EH (cell line): ENCODE measurements around the gene CCNY.

Experiments
- DNase-seq: peaks from one replicate; pipeline ENCODE4 v3.0.0-alpha.2; 2015; ENCODE audit warnings: low read depth

CCNY gene

DNA sequence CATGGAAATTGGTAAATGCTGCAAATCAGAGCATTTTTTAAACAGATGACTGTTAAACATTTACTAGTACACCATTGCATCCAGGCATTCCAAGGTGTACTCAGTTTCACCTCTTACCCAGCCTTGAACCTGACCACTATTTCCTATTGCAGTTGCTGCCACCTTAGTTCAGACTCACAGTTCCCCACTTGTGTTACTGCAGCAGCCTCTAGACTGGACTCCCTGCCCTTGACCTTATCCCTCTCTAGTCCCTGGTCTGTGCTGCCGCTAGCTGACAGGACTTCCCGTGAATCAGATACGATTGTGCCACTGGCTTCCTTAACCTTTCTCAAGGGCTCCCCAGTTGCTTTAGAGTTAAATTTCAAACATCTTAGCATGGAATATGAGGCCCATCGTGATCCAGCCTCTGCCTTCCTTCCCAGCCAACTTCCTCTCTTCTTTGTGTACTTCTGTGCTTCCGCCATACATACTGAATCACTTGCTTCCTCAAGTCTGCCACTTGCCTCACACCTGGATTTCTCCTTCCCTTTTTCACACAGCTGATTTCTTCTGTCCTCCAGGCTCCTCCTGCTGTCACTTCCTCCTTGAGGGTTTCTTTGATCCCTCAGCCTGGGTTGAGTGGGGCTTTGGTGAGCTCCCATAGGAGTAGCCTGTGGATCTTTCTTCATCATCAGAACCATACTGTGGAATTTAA is 150.1 kb downstream of the CCNY start:
- no peak for DNase-seq

DNA sequence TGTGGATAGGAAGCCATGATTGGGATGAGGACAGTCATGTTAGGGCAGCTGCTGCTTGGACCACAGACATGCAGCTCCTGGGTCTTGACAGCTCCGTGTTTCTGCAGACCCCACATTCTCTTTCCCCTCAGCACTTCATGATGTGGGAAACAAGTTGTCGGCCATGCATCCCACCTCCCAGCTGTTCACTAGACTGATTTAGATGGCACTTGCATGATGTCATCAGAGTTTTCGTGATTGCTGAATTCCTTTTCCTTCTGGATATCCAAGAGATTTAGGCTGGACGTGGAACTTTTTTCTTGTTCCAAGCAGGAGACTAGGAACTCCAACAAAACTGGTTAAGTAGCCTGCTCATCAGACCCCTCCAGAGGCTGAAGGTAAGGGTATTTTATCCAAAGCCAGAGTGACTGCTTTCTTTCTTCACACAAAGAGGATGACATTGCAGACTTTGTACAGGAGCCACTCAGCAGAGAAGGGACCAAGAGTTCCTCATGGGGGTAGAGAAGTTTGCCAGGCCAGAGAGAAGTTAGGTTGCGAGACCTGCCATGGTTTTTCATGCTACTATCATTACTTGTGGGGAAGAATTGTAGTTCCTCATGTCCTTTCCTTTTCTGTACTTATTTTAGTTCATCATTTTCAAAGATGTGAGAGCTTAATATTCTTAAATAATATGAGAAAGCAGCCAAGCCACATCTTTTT is 151.2 kb downstream of the CCNY start:
- DNase-seq = no peak

DNA sequence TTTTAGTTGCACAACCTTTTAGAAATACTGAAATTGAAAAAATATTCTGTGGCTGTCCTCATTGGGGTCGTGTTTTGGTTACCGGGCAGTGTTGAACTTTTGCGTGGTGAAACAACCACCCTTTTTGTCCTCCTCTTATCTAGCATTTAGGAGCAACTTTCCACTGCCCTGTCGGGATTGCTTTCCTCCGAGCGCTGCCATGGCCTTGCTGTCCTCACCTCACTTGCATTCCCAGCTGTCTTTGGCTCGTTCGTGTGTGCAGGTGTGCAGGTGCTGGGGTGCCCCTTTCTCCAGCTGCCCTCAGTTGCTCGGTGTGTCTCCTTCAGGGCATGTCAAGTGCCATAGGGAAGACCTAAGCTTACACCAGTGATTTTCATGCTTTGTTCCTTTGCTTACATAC is 151.9 kb downstream of the CCNY start:
- DNase-seq = no peak

DNA sequence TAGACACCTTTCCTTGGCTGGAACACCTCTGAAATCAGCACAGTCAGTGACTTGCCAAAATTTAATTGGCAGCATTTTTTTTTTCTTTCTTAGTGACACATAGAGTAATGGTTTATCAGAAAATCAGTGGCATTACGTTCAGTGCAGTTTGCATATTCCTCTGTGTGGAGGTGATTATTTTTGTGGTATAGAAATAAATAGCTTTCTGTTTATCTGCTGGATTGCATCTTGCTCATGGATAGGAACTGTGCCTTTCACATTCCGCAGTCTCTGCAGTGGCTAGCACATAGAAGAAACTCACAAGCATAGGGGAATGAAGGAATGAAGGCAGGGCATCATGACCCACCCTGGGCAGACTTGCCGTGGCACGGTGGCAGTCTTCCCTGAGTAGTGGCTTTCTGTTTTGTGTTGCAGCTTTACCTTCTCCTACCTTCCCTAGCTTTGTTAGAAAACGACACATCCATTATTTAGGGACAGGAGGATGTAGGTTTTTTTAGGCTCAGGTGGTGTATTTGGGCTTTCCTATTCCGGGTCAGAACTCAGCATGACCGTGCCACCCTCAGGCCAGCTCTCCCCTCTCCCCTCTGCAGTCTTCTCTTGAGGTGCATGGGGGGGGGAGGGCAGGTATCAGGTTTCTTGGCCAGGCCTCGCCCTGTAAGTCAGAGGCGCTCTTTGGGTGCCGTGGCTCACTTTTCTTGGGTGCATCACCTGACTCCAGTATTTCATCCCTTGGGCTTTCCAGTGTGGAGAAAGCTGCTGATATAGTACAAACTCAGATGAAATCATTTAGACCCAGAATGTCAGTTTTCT is 156.3 kb downstream of the CCNY start:
- no peak for DNase-seq

DNA sequence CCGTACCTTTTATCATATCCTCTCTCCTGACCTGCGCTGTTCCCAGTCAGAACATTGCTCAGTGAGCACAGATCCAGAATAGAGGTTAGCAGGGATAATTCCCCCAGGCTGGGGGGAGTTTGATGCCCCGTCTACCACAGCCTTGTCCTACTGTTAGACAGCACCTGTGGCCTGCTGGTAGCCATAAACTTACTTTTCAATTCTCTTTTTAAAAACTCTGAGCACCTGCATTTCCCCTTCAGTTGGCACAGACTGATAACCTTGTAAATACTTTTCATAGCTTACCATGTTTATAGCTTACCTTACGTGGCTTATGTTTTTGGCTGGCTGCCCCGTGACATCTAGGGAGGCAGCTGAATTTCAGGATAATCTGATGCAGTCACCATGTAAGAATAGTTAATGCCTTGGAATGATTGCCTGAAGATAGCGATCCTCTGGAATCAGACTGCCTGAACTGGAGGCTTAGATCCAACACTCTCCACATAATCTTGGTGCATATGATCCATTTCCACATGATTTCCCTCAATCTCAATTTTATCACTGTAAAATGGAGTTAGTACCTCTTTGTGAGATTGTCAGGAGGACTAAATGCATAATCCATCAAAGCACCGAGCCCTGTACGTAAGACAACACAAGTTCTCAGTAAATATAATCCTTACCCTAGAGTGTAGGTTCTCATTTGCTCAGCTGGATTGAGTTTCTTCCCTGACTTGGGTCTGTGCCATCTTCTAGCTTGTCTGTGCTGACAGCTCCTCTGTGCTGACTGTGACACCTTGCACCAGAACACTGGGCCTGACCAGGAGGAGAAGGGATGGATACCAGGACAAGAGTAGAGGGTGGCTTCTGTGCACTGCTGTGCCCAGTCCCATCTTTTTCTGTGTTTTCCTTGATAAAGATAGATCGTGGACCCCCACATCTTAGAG is 157.1 kb downstream of the CCNY start:
- DNase-seq = peak; percentile 7

DNA sequence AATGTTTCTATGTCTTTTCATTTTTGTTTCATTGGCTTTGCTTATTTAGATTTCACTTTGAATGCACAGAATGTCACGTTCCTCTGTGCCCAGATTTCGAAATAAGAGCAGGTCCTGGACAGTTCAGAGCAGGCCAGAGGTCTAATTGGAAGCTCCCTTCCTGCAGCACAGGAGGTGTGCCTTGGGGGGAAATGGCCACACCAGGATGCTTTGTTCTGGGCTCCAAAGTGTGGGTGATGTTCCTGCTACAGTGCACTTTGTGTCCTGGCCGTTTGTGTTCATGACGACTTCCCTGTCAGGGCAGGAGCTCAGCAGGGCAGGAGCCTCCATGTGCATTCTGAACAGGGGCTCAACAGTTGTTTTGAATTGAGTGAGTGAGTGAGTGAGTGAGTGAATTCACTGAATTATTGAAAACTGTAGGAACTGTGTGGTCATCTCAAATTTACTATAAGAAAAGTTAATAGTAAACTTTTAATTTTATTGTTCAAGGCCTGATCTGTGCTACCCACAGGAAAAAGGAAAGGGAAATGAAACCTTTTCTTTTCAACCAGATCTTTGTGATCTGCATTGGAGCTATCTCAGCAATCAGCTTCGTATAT is 159.3 kb downstream of the CCNY start:
- DNase-seq = peak; percentile 62

DNA sequence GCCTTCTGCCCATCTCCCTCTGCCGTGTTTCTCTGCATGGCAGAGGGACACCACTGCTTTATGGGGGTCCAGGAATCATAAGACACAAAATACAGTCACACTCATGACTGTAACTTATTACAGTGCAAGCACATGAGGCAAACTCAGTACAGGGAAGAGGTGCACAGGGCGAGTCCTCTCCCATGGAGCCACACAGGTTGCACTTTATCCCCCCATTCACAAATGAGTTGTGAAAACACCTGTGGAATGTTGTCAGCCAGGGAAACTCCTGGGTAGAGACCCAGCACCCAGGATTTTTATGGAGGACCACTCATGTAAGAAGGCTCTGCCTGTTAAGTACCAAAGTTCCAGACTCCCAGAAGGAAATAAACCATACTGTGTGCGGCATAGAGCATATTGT is 161.6 kb downstream of the CCNY start:
- DNase-seq = no peak

DNA sequence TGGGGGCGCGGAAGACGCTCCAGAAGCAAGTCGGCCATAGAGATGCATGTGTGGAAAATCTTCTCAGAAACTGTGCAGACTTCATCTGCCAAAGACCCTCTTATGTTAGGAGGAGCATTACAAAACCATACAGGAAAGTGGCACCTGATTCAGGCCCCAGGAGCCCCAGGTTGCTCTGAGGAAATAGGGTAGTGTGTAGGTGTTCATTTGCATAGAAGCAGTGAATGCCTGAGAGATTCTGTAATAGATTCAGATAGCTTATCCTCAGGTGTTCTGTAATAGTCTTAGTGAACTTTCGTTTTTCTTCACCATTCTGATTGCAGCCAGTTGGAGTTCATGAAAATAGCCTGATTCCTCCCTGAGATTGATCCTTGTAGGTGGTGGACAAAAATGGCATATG is 162.4 kb downstream of the CCNY start:
- no peak for DNase-seq

DNA sequence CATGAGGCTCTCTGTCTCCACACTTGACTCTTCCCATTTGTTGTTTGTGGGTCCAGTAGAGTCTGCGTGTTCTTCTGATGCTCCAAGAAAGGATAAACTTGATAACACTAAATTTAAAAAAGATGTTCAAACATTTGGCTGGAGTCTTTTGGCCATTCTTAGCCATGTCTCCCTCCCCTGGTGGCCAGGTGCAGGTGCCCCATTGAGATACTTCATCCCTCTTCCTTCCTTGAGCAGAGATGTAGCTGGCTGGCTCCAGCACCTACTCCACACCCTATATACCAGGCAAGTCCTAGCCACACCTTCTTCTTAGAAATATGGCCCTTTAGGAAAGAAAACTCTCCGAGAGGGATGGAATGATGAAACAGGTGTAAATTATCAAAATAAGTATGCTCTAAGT is 165.6 kb downstream of the CCNY start:
- DNase-seq = no peak

DNA sequence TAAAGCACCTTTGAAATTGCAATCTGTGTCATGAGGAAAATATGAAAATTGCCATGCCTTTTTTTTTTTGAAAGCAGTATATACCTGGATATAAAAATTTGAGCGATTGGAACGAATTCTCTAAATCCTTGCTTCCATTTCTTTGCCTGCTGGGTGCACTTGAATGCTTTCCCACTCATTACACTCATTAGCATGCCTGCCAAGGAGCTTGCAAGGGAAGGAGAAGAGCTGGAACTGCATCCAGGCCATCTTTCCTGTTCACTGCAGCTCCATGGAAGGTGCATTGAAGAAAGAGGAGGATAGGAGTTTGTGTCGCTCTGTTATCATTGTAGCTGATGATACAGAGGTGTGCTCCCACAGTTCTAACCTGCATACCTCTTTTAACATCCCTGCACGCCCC is 166.4 kb downstream of the CCNY start:
- DNase-seq = no peak

DNA sequence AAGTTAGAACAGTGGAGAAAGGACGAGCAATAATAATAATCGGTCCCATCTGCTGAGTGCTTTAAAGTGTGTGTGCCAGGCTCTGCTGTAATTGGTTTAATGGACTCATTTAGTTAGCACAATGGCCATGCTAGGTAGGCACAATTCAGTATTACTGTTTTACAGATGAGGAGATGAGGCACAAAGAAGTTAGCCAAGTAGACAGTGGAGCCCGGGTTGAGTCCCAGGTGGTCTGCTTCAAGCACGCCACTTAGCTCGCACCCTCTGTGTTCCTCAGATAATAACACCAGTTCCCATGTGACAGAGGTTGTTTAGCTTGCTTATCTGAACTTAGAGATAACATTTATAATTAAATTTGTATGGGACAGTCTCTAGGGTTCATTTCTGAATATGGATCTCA is 167.3 kb downstream of the CCNY start:
- no peak for DNase-seq

DNA sequence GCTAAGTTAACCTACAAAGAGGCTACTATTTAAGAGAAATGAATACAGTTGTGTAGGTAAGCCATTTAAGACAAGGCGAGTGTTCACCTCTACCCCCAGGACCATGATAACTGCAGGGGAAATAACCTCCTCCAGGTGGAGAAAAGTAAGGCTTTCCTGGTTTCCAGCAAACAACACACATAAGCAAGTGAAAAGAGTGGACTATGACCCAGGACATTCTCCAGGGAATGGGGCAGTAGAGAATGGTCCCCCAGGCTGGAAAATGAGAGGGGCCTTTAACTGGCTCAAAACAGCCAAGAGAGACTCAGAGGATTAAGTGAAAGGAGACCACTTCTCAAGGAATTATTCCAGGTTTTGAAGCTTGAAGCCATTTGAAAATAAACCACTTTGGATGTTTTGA is 167.8 kb downstream of the CCNY start:
- no peak for DNase-seq

DNA sequence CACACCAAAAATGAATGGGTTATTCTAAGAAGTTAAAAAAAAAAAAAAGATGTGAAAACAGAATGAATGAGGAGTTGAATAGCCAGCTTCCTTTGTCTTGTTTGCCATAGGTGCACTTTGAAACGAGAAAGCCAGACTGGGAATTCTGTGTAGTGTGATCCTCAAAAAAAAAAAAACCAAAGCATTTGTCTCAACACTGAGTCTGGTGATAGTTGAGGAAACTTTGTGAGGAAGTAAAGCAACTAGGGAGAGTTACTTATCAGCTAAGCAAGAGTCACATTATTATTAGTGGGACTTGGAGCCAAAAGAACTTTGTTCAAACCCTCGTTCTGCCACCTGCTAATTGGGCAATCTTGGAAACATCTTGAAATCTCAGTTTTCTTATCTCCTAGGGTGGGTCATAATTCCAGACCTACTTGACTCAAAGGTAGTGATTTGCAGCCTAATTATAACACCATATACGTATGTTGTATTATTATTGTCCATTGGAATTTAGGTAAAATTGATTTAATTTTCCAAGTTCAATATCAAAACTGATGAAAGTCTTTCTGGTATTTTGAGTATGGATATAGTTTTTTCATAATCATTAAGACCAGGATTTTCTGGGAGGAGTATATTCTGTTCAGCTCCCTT is 169.0 kb downstream of the CCNY start:
- DNase-seq = no peak

DNA sequence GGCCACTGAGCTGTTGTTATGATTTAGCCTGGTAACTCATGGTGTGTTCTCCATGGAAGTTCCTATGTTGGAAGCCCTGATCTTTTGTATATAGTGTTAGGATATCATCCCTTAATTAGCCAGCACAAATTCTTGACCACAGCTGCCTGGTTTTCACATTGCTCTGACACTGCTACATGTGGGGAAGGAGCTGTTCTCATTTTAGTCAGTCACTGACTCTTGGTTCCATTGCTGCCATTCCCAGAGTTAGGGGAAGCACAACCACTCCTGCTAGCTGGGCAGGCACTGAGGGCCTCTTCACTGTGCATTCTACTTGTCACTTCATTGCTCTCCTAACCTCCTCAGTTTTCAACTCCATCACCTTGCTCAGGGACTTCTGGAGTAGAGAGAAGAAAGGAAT is 170.4 kb downstream of the CCNY start:
- DNase-seq = no peak

DNA sequence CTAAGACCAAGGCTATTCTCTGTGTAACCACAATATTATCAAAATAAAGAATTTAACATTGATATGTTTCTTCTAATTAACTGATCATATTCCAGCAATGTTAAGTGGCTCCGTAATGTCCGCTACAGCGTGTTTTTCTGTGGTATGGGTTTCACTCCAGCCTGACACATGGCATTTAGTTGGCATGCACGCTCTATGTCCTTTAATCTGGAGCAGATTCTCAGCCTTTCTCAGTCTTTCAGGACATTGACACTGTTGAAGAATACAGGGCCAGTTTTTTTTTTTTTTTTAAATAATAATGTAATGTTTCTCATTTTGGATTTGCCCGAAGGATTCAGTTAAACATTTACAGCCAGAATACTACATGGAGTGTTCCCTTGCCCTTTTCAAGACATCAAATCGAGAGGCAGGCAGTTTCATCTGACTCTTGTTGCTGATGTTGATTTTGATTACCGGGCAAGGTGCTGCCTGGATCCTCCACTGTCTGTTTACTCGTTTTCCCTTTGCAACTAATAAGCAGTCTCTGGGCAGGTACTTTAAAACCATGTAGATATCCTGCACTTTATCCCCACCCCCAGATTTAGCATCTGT is 171.3 kb downstream of the CCNY start:
- DNase-seq = no peak

DNA sequence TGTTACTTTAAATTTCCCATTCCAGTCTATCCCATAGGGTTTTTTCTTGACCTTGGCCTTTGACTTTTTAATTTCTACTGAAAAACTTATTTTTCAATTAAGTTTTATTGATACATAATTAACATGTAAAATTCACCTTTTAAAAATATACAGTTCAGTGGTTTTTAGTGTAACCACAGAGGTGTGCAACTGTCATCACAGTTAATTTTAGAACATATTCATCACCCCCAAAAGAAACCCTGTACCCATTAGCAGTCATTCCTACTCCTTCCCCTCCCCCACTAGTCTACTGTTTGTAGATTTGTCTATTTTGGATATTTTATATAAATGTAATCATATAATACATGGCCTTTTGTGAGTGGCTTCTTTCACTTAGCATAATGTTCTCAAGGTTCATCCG is 172.3 kb downstream of the CCNY start:
- DNase-seq = no peak

DNA sequence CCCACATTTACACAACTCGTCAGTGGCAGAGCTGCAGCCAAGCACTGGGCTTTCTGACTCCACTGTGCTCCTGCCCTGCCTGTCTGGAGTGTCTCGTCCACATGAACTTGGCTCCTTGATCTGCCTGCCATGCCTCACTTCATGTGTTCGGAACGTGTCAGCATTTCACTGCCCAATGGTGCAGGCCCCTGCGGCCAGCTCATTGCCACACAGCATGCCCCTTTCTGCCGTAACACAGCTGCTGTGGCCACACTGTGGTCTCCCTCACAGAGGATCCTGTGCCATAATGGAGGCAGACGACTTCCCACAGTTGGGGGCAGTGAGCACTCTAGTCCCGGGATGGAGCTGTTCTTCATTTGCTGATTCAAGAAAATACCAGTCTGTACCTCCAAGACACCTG is 174.6 kb downstream of the CCNY start:
- DNase-seq = no peak

DNA sequence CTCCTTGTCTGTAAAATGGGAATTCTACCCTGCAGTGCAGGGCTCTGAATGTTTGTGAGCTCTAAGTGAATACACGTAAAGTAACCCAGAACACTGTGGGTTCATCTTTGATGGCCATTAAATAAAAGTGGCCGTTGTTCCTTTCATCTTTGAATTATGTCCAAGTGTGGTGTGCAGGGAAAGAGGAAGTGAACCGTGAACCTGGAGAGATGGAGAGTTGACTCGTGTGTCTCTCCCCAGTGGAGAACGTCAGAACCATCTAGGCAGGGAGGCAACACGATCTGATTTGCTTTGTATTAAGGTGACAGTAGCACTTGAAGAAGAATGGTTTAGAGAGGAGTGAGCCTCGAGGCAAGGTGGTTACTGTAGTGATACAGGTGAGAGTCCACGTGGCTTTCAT is 175.3 kb downstream of the CCNY start:
- no peak for DNase-seq

DNA sequence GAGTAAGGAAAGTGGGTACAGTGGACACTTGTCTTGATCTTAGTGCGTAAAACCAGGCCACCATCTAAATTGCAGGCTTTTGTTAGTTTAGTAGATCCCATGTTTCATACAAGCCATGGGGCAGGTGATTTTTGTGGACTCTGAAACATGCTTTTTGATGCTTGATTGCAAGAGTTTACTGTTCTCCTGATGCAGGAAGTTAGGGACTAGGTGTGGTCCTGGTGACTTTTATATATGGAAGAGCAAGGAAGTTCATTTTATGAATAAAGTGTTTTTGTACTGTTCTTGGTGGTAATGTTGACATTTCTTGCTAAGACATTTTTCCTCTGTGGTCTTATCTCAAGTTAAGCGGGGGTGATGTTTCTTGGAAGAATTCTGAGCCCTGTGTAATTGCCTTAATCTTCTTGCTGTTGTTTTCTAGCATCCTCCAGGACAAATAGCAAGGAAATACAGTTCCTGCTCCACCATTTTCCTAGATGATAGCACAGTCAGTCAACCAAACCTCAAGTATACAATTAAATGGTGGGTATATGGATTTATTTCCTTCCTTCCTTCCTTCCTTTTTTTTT is 179.9 kb downstream of the CCNY start:
- DNase-seq = no peak

DNA sequence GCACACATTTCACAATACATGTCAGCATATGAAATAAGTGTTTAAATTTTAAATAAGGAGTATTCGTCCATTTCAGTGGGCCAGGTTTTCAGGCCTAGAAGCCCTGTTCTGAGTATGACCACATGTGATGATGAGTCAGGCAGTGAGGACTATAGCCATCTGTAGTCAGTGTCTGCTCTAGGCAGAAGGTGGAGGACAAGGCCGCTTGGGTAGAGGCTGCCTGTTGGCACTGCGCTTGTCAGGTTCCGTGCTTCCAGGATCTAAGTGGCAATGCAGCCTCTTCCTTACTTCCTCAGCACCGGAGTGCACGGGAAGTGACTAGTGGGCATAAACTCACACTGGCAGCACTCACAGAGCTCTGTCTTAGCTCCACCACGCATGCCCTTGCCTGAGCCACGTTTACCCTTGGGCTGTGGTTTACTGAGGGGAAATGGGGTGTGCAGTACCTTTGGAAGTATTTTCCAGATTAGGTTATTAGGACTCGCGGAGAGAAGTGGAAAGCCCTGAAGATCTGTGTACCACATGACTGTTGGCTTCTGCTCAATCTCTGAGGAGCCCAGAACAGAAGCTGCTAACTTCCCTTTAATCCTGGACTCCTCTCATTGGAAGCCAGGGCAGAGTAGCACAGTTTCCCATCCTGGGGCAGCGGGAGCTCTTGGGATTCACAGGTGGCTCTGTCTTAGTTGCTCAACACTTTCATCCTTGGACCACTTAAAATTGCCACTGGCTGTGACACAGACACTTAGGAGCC is 181.3 kb downstream of the CCNY start:
- DNase-seq = peak; percentile 13
